Muscle layer of duodenum (tissue), 2 donors: ENCODE measurements around the gene RAD23B.

Source experiments
- H3K27ac ChIP-seq: one replicate; pipeline ENCODE4 v1.7.0; 2013; ENCODE audit warnings: mild to moderate bottlenecking, low read length
- H3K27me3 ChIP-seq: one replicate; pipeline ENCODE4 v1.7.0; 2013; ENCODE audit warnings: low read depth, mild to moderate bottlenecking, control low read depth, low read length
- H3K36me3 ChIP-seq, 2 donors: one replicate each; pipeline ENCODE4 v1.7.0; 2013; ENCODE audit warnings: low read length in 2 of 2, control low read depth in 1 of 2, mild to moderate bottlenecking in 1 of 2; ENCODE audit not compliant: insufficient read depth in 2 of 2, control insufficient read depth in 1 of 2
- H3K4me1 ChIP-seq, 2 donors: one replicate each; pipeline ENCODE4 v1.7.0; 2013; ENCODE audit warnings: low read length in 2 of 2, mild to moderate bottlenecking in 2 of 2, control low read depth in 1 of 2, moderate library complexity in 1 of 2; ENCODE audit not compliant: insufficient read depth in 2 of 2, control insufficient read depth in 1 of 2
- H3K4me3 ChIP-seq, 2 donors: one replicate each; pipeline ENCODE4 v1.7.0; 2013; ENCODE audit warnings: low read length in 2 of 2, low read depth in 1 of 2, mild to moderate bottlenecking in 1 of 2
- H3K9me3 ChIP-seq, 2 donors: one replicate each; pipeline ENCODE4 v1.7.0; 2013; ENCODE audit warnings: low read length in 2 of 2, control low read depth in 1 of 2, mild to moderate bottlenecking in 1 of 2; ENCODE audit not compliant: control insufficient read depth in 1 of 2
- donor health status: healthy.

Gene RAD23B

DNA sequence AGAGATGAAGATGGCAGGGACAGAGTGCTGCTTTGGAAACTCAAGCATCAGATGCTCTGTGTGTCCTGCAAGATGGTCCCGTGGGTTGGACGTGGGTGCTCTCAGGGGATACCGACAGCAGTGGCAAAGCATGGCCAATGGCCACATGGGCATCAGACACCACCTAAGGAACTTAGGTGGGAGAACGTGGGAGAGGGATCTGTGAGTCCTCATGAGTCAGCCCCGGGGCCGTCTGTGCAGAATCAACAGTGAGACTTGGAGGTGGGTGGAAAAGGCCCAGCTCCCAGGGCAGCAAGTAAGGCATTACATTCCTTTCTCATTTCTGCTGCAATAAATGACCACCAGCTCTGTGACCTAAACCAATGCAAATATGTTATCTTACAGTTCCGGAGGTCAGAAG lies 77.0 kb downstream of the RAD23B start:
- Histone ChIP-seq H3K4me3 (no peak overlapping the region), H3K27ac (no peak overlapping the region), H3K9me3 (no peaks in the 10 kb centered on the region), H3K36me3 (no peaks in the 10 kb centered on the region), H3K4me1 (no peaks in the 10 kb centered on the region), H3K27me3 (no peaks in the 10 kb centered on the region)

DNA sequence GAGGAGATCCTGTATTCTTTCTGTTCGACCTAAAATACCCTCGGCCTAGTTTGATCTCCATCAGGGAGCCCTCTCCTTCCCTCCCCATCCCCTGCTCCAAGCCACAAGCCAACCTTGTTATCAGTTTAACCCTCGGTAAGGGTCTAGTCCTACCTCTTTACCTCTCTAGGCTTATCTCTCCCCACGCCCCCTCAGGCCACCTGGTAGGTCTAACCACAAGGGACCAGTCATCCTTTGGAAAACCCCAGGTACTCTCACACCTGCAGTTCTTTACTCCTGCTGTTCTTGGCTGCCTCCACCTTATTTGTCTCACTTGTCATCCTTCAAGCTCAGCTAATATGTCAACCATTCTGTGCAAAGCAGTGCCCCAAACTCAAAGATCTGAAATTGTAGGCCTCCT lies 78.7 kb downstream of the RAD23B start:
- Histone ChIP-seq H3K4me1 (no peaks in the 10 kb centered on the region), H3K9me3 (no peaks in the 10 kb centered on the region), H3K36me3 (no peaks in the 10 kb centered on the region), H3K27ac (no peak overlapping the region), H3K4me3 (no peak overlapping the region), H3K27me3 (no peaks in the 10 kb centered on the region)

DNA sequence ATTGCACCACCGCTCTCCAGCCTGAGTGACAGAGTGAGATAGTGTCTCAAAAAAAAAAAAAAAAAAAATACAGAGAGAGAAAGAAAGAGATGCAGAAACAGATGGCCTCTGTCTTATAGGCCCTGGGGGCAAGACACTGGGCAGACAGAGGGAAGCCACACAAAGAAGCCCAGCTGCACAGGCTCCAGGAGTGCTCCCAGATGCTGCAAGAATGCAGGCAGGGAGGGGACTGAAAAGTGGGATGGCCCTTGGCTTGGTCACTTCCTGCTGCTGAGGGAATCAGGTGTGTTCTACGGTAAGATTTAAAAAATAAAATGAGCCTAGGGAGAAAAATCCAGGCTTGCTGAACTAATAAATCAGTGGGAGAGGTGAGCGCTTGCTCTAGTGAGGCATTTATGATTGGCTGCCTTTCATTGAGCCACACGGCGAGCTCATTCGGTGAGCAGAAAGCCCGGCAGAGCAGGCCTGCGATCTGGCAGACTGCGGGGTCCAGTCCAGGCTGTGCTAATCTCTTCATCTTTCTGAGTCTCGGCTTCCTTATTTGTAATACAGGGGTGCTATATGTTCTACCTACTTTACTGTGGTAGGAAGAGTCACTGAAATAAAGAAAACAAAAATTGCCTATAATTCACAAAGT lies 80.6 kb downstream of the RAD23B start:
- Histone ChIP-seq H3K4me1 (no peaks in the 10 kb centered on the region), H3K4me3 (no peak overlapping the region), H3K27ac (no peak overlapping the region), H3K36me3 (no peaks in the 10 kb centered on the region), H3K27me3 (no peaks in the 10 kb centered on the region), H3K9me3 (no peaks in the 10 kb centered on the region)

DNA sequence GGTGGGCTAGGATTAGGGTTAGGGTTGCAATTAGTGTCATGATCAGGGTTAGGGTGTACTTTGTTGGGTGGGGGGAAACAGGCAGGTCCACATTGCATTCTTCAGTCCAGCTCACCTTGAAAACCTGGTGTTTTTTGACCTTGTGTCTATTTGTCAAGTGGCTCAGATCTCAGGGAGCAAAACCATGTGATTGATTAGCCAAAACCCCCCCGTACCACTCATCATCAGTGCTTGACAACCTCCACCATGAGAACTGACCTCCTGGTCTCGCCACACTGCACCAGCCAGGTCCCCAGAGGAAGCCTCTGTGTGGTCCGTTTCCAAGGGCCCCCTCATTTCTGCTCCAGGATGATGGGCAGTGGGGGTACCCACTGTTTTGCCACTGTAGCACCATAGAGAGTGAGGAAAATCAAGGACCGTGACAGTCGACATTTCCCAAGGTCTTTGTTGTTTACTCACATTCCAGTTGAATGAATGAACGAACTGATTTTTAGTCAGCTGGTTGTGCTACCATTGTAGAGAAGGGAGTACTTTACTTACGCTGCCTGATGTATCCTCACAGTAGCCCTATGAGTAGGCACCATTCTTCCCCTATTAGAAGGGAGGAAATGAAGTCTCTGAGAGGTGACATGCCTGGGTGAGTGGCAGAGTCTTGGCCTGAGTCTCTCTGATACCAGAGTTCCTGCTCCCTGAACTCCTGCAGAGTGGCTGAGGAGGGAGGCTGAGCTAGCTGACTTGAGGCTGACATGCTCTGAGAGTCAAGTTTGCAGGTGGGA lies 84.8 kb downstream of the RAD23B start:
- Histone ChIP-seq H3K36me3 (no peaks in the 10 kb centered on the region), H3K27me3 (no peaks in the 10 kb centered on the region), H3K27ac (no peak overlapping the region), H3K4me3 (no peak overlapping the region), H3K9me3 (no peaks in the 10 kb centered on the region), H3K4me1 (no peaks in the 10 kb centered on the region)

DNA sequence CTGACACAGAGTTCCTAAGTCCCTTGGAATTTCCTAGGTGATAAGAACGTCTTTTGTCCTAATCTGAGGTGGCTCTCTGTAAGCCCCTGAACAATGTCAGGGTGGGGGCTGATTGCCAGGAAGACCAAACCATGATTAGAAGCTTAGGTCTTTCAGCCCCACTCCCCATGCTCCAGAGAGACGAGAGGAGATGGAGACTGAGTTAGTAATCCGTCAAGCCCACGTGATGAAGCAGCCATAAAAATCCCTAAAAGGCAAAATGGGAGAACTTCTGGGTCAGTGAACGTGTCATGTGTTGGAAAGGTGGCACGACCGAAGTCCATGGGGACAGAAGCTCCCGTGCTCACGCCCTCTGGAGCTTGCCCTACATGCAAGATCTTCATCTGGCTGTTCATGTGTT lies 85.6 kb downstream of the RAD23B start:
- H3K27ac ChIP-seq, result no peak overlapping the region
- no peaks in the 10 kb centered on the region for H3K4me1 ChIP-seq
- H3K9me3 ChIP-seq, result no peaks in the 10 kb centered on the region
- no peak overlapping the region for H3K4me3 ChIP-seq
- no peaks in the 10 kb centered on the region for H3K36me3 ChIP-seq
- no peaks in the 10 kb centered on the region for H3K27me3 ChIP-seq

DNA sequence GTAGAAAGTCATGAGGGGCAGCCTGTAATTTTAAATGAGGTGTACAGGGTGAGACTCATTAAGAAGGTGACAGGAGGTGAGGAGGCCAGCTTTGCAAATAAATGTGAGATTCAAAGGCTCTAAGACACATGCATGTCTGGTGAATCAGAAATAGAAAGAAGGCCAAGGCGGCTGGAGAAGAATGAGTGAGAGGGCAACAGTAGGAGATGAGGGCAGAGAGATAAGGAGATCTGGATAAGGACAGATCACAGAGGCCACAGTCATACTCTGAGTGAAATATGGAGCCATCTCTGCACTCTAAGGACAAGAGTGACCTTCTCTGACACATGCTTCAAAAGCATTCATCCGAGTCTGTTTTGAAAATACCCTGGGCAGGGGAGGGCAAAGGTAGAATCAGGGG lies 90.7 kb downstream of the RAD23B start:
- Histone ChIP-seq H3K27me3 (no peaks in the 10 kb centered on the region), H3K27ac (no peak overlapping the region), H3K9me3 (no peaks in the 10 kb centered on the region), H3K36me3 (no peaks in the 10 kb centered on the region), H3K4me1 (no peaks in the 10 kb centered on the region), H3K4me3 (no peak overlapping the region)

DNA sequence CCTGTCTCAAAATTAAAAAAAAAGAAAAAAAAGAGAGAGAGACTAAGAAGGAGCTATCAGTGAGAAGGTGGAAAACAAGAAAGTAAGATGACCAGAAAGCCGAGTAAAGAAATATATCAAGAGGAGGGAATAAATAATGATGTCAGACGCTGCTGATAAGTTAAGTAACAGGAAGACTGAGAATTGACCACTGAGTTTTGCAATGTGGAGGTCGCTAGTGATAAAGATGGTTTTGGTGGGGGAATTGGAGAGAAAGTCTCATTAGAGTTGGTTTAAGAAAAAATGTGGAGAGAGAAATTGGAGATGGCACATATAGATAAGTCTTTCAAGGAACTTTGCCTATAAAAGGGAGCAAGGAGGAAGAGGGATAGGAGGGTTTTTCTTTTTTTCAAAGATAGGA lies 91.9 kb downstream of the RAD23B start:
- H3K4me1 ChIP-seq, result no peaks in the 10 kb centered on the region
- H3K36me3 ChIP-seq, result no peaks in the 10 kb centered on the region
- no peak overlapping the region for H3K27ac ChIP-seq
- no peaks in the 10 kb centered on the region for H3K27me3 ChIP-seq
- H3K4me3 ChIP-seq, result no peak overlapping the region
- no peaks in the 10 kb centered on the region for H3K9me3 ChIP-seq

DNA sequence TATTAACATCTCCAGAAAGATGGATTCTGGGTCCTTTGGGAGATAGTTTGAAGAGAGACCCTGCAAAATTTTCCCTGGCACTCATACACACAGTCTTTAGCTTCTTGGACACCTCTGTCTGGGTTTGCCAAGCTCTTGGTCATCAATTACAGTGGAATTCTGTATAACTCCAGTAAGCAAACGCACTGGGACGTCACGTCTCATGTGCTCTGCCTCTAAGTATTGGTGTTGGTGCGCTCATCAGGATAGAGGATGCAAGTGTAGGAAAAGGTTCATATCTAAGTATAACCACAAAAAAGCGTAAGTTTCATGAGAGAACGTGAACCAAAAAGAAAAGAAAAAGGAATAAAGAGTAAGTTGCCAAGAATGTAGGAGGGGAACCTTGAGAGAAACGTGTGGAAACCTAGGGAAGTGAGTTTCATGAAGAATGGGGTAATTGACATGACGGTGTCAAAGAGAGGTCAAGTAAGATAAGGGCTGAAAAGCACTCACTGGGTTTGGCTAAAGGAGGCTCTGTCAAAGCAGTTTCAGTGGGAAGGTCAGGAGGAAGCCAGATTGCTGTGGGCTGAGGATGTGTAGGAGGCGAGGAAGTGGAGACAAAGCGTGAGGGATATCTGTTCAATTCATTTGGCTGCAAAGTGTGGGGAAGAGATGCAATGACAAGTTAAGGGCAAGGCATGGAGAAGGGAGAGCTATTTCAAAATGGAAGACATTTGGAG lies 92.7 kb downstream of the RAD23B start:
- H3K4me3 ChIP-seq, result no peak overlapping the region
- no peaks in the 10 kb centered on the region for H3K36me3 ChIP-seq
- no peak overlapping the region for H3K27ac ChIP-seq
- H3K9me3 ChIP-seq, result no peaks in the 10 kb centered on the region
- H3K27me3 ChIP-seq, result no peaks in the 10 kb centered on the region
- H3K4me1 ChIP-seq, result no peaks in the 10 kb centered on the region

DNA sequence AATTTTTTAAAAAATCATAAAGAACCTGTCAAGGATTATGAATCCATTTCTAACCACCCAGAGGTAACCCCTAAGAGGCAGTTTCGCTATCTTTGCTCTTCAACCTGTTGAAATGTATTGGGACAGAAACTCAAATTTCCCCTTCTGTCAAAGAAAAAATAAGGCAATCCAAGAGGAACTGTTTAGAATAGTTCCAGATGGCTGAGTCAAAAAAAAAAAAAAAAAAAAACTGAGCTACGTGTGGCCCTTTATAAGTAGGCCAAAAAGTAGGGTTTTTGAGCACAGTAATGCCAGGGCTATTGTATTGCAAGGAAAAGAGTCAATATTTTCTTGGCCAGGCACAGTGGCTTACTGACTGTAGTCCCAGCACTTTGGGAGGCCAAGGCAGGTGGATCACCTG lies 94.9 kb downstream of the RAD23B start:
- no peaks in the 10 kb centered on the region for H3K27me3 ChIP-seq
- no peaks in the 10 kb centered on the region for H3K4me1 ChIP-seq
- no peaks in the 10 kb centered on the region for H3K36me3 ChIP-seq
- H3K9me3 ChIP-seq, result no peaks in the 10 kb centered on the region
- H3K27ac ChIP-seq, result no peak overlapping the region
- no peak overlapping the region for H3K4me3 ChIP-seq
